SKM-1 treated with dmso at 0.1 percent for 144 hours (cell line): Measurements from ENCODE around the gene PFKFB2.
A peak's percentile ranks its signal among the peaks of the same experiment; 100 is the strongest.

ENCODE experiments used
- DNase-seq: peaks from one replicate; lab custom pipeline; 2025; ENCODE audit not compliant: unreplicated experiment; lab: John Stamatoyannopoulos, UW

The PFKFB2 gene

GRCh38 chr1:207052911-207053769, at the start of gene PFKFB2:
TSS of gene PFKFB2 (plus strand) at chr1:207053275. CDS start at chr1:207054718, 1,443 bp downstream.
- DNase-seq, result peak; percentile 99

GRCh38 chr1:207004931-207005830, 47.9 kb upstream of the PFKFB2 start:
- peak; percentile 68 for DNase-seq

GRCh38 chr1:207006083-207006482, 47.0 kb upstream of the PFKFB2 start:
- DNase-seq, result no peak

- DNase-seq, result no peak
Measured at GRCh38 chr1:207006914-207007313, 46.2 kb upstream of the PFKFB2 start.

- DNase-seq, result no peak
Measured at GRCh38 chr1:207007352-207008033, 45.6 kb upstream of the PFKFB2 start.

GRCh38 chr1:207009182-207009850, 43.8 kb upstream of the PFKFB2 start:
- DNase-seq, result no peak

- DNase-seq, result no peak
Measured at GRCh38 chr1:207009945-207010344, 43.1 kb upstream of the PFKFB2 start.

- DNase-seq, result no peak
Measured at GRCh38 chr1:207010726-207011125, 42.3 kb upstream of the PFKFB2 start.

- no peak for DNase-seq
Measured at GRCh38 chr1:207013321-207014085, 39.6 kb upstream of the PFKFB2 start.

- DNase-seq, result no peak
Measured at GRCh38 chr1:207014728-207015127, 38.3 kb upstream of the PFKFB2 start.

- DNase-seq, result no peak
Measured at GRCh38 chr1:207015791-207016190, 37.3 kb upstream of the PFKFB2 start.

GRCh38 chr1:207017615-207018559, 35.2 kb upstream of the PFKFB2 start:
- DNase-seq, result no peak

- DNase-seq, result no peak
Measured at GRCh38 chr1:207018707-207019106, 34.4 kb upstream of the PFKFB2 start.

GRCh38 chr1:207019161-207019560, 33.9 kb upstream of the PFKFB2 start:
- no peak for DNase-seq

GRCh38 chr1:207019661-207020060, 33.4 kb upstream of the PFKFB2 start:
- no peak for DNase-seq

- no peak for DNase-seq
Measured at GRCh38 chr1:207020065-207020708, 32.9 kb upstream of the PFKFB2 start.

GRCh38 chr1:207020709-207021107, 32.4 kb upstream of the PFKFB2 start:
- DNase-seq, result no peak

- no peak for DNase-seq
Measured at GRCh38 chr1:207021139-207021861, 31.8 kb upstream of the PFKFB2 start.
